HG03571 (cell line): Measurements from ENCODE around the gene SASH1.

Source experiments
- ATAC-seq: cut with Tn5 transposase; IDR thresholded peaks from one replicate; pipeline ENCODE4 v1.9.1; 2021; ENCODE audit not compliant: unreplicated experiment

The SASH1 gene

GRCh38 chr6:148430897-148431296 lies 88.3 kb downstream of the SASH1 start:
- ATAC-seq: no peak

GRCh38 chr6:148431413-148431812 lies 88.8 kb downstream of the SASH1 start:
- ATAC-seq: no peak

- ATAC-seq: no peak
These were observed 89.2 kb downstream of the SASH1 start for GRCh38 chr6:148431840-148432239.

- ATAC-seq: no peak
These were observed 90.0 kb downstream of the SASH1 start for GRCh38 chr6:148432462-148433195.

- no peak for ATAC-seq
These were observed 92.7 kb downstream of the SASH1 start for GRCh38 chr6:148435386-148435785.

- ATAC-seq: no peak
These were observed 93.8 kb downstream of the SASH1 start for GRCh38 chr6:148436466-148436865.

- no peak for ATAC-seq
These were observed 96.0 kb downstream of the SASH1 start for GRCh38 chr6:148438632-148439031.

GRCh38 chr6:148440016-148440415 lies 97.4 kb downstream of the SASH1 start:
- no peak for ATAC-seq

- no peak for ATAC-seq
These were observed 98.3 kb downstream of the SASH1 start for GRCh38 chr6:148440877-148441453.

GRCh38 chr6:148441454-148441911 lies 98.8 kb downstream of the SASH1 start:
- no peak for ATAC-seq

GRCh38 chr6:148443798-148444560 lies 101.3 kb downstream of the SASH1 start:
- ATAC-seq: no peak

- ATAC-seq: no peak
These were observed 102.5 kb downstream of the SASH1 start for GRCh38 chr6:148445116-148445515.

- ATAC-seq: no peak
These were observed 103.0 kb downstream of the SASH1 start for GRCh38 chr6:148445620-148446019.

- no peak for ATAC-seq
These were observed 104.0 kb downstream of the SASH1 start for GRCh38 chr6:148446681-148447080.

- ATAC-seq: no peak
These were observed 105.0 kb downstream of the SASH1 start for GRCh38 chr6:148447521-148448230.

GRCh38 chr6:148448369-148449012 lies 105.9 kb downstream of the SASH1 start:
- ATAC-seq: no peak

GRCh38 chr6:148450866-148451265 lies 108.2 kb downstream of the SASH1 start:
- ATAC-seq: no peak

- no peak for ATAC-seq
These were observed 109.1 kb downstream of the SASH1 start for GRCh38 chr6:148451690-148452089.

- ATAC-seq: no peak
These were observed 110.2 kb downstream of the SASH1 start for GRCh38 chr6:148452876-148453275.

- ATAC-seq: no peak
These were observed 111.3 kb downstream of the SASH1 start for GRCh38 chr6:148453906-148454305.

- no peak for ATAC-seq
These were observed 112.6 kb downstream of the SASH1 start for GRCh38 chr6:148455225-148455624.
